Activated CD4-positive, alpha-beta T cell treated with anti-CD3 and anti-CD28 coated beads, Interleukin-10, Interleukin-2, amounts not matched to agents 100 ng/mL and 50 ng/mL, durations not matched to agents 16 hours and 8 hours (primary cell): ENCODE results near the gene UTF1.

Experiments
- DNase-seq: peaks from one replicate; pipeline ENCODE4 v3.0.0-alpha.2; 2020

Gene UTF1

GRCh38 chr10:133280391-133281059 is 50.5 kb downstream of the UTF1 start:
- no peak for DNase-seq

GRCh38 chr10:133281084-133281483 is 51.1 kb downstream of the UTF1 start:
- no peak for DNase-seq
